ENCODE results near the gene ATF3.
A peak's percentile ranks its signal among the peaks of the same experiment; 100 is the strongest.

The ATF3 gene

GRCh38 chr1:212587016-212587887 is 21.3 kb upstream of the ATF3 start:
- DNase-seq: no peak

- no peak for DNase-seq
Observed at GRCh38 chr1:212587888-212588510, 20.6 kb upstream of the ATF3 start.

GRCh38 chr1:212589446-212589845 is 19.1 kb upstream of the ATF3 start:
- DNase-seq: no peak

- DNase-seq: no peak
Observed at GRCh38 chr1:212591922-212592321, 16.6 kb upstream of the ATF3 start.

GRCh38 chr1:212593821-212594251 is 14.7 kb upstream of the ATF3 start:
- no peak for DNase-seq

GRCh38 chr1:212594640-212595039 is 13.9 kb upstream of the ATF3 start:
- no peak for DNase-seq

GRCh38 chr1:212595229-212595628 is 13.3 kb upstream of the ATF3 start:
- no peak for DNase-seq

- peak; percentile 46 to 81 for DNase-seq
Observed at GRCh38 chr1:212595787-212596714, 12.5 kb upstream of the ATF3 start.

- no peak for DNase-seq
Observed at GRCh38 chr1:212596798-212597197, 11.8 kb upstream of the ATF3 start.

GRCh38 chr1:212597487-212597886 is 11.1 kb upstream of the ATF3 start:
- no peak for DNase-seq

- DNase-seq: no peak
Observed at GRCh38 chr1:212600071-212600915, 8.3 kb upstream of the ATF3 start.

- DNase-seq: no peak
Observed at GRCh38 chr1:212600980-212601379, 7.6 kb upstream of the ATF3 start.

- no peak for DNase-seq
Observed at GRCh38 chr1:212601524-212601923, 7.0 kb upstream of the ATF3 start.

- DNase-seq: peak in 1 of 2 donors; percentile 2
Observed at GRCh38 chr1:212605441-212606394, 2.8 kb upstream of the ATF3 start.

GRCh38 chr1:212606395-212607205 is 2.0 kb upstream of the ATF3 start:
- peak; percentile 68 to 74 for DNase-seq

- peak; percentile 54 to 70 for DNase-seq
Observed at GRCh38 chr1:212607206-212607912, 1.2 kb upstream of the ATF3 start.

GRCh38 chr1:212607913-212608391 is 609 bp upstream of the ATF3 start:
- DNase-seq: no peak

GRCh38 chr1:212608959-212609700 is 569 bp downstream of the ATF3 start:
- DNase-seq: peak; percentile 42 to 65
